Nephron progenitor cell (in vitro differentiated cells): ENCODE measurements around the gene MON2.
A peak's percentile ranks its signal among the peaks of the same experiment; 100 is the strongest.

Experiments
- DNase-seq: peaks from one replicate; pipeline ENCODE4 v3.0.0; 2021
- H3K27ac Mint-ChIP-seq: 2 replicates; pipeline ENCODE4 v1.8.0; 2021; ENCODE audit warnings: mild to moderate bottlenecking, moderate library complexity, mixed read lengths
- H3K27me3 Mint-ChIP-seq: 2 replicates; pipeline ENCODE4 v1.8.0; 2021; ENCODE audit warnings: mild to moderate bottlenecking, low read depth, mixed read lengths; ENCODE audit not compliant: poor library complexity
- H3K36me3 Mint-ChIP-seq: 2 replicates; pipeline ENCODE4 v1.8.0; 2021; ENCODE audit warnings: low read depth, mixed read lengths
- H3K4me1 Mint-ChIP-seq: 2 replicates; pipeline ENCODE4 v1.8.0; 2021; ENCODE audit warnings: mixed read lengths
- H3K4me3 Mint-ChIP-seq: 2 replicates; pipeline ENCODE4 v1.8.0; 2021; ENCODE audit warnings: mild to moderate bottlenecking, moderate library complexity, mixed read lengths
- H3K9me3 Mint-ChIP-seq: 2 replicates; pipeline ENCODE4 v1.8.0; 2021; ENCODE audit warnings: mild to moderate bottlenecking, moderate library complexity, mixed read lengths
- CTCF ChIP-seq: fragments of 200-600 bp; sonication (generic); IDR thresholded peaks from 2 replicates; pipeline ENCODE4 v1.5.0; 2021; ENCODE audit warnings: antibody characterized with exemption

Gene MON2, protein sequence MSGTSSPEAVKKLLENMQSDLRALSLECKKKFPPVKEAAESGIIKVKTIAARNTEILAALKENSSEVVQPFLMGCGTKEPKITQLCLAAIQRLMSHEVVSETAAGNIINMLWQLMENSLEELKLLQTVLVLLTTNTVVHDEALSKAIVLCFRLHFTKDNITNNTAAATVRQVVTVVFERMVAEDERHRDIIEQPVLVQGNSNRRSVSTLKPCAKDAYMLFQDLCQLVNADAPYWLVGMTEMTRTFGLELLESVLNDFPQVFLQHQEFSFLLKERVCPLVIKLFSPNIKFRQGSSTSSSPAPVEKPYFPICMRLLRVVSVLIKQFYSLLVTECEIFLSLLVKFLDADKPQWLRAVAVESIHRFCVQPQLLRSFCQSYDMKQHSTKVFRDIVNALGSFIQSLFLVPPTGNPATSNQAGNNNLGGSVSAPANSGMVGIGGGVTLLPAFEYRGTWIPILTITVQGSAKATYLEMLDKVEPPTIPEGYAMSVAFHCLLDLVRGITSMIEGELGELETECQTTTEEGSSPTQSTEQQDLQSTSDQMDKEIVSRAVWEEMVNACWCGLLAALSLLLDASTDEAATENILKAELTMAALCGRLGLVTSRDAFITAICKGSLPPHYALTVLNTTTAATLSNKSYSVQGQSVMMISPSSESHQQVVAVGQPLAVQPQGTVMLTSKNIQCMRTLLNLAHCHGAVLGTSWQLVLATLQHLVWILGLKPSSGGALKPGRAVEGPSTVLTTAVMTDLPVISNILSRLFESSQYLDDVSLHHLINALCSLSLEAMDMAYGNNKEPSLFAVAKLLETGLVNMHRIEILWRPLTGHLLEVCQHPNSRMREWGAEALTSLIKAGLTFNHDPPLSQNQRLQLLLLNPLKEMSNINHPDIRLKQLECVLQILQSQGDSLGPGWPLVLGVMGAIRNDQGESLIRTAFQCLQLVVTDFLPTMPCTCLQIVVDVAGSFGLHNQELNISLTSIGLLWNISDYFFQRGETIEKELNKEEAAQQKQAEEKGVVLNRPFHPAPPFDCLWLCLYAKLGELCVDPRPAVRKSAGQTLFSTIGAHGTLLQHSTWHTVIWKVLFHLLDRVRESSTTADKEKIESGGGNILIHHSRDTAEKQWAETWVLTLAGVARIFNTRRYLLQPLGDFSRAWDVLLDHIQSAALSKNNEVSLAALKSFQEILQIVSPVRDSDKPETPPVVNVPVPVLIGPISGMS (N-terminal part only)

DNA sequence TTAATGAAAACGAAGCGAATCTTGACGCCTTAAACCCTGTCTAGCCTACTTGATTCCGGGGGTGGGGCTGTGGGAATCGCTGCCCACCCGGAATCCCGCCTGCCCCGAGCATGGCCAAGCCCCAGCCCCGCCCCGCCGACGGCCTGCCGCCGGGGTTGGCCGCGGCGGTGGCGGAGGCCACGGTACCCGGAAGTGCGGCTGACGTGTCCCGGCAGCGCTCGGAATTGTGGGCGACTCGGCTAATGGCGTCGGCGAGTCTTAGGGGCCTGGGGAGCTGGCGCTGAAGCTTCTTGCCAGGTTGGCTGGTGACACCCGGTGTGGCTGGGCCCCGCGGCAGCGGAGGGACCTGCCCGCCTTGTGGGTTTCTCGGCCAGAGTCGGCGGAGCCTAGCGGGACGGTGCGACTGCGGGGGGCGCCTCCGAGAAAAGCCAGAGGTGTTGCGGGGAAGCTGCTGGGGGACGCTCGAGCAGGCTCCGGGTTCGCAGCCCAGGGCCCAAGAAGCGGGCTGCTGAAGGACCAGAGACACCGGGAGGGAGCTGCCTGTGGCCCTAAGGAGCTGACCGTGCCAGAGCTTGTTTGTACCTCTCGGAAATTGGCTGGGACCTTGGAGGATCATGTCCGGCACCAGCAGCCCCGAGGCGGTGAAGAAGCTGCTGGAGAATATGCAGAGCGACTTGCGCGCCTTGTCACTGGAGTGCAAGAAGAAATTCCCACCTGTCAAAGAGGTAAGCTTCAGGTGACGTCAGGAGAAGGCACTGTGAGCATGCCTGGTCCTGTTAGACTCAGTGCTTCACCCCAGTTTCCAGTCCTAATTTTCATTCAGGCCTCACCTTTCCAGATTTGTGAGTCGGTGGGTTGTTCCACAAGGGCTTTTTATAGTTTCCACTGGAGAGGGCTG lies at the start of gene MON2:
TSS of gene MON2 (plus strand) at position 233 of the 898 bp plus-strand sequence. CDS start at position 615, 382 bp downstream.
- peak within 1 kb of the TSS; percentile 97 for H3K27ac Mint-ChIP-seq
- H3K27me3 Mint-ChIP-seq, result no peaks in the 10 kb centered on the region
- H3K4me3 Mint-ChIP-seq, result peak within 1 kb of the TSS; percentile 93
- no peak for TF ChIP-seq CTCF
- peaks cover 23% of the 10 kb centered on the region for H3K4me1 Mint-ChIP-seq
- H3K9me3 Mint-ChIP-seq, result peaks cover 28% of the 10 kb centered on the region
- DNase-seq, result peak; percentile 90
- no peaks in the 10 kb centered on the region for H3K36me3 Mint-ChIP-seq

DNA sequence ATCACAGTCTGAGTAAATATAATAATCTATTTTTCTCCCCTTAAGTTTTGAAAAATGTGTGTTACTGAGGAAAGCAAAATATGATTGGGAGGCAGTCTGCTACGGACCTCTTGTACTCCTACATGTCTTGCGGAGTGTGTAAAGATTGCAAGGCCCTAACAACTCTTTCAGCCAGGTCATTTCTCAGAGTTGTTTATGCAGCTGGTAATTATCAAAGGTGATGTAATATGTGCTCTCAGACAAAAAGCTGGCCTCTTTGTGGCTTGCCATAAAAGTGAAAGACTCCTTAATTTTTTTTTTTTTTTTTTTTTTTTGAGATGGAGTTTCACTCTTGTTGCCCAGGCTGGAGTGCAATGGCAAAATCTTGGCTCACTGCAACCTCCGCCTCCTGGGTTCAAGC lies 40.5 kb upstream of the MON2 start:
- DNase-seq, result no peak
- Mint-ChIP-seq H3K27ac (no peak overlapping the region), H3K4me3 (no peak overlapping the region), H3K4me1 (no peaks in the 10 kb centered on the region), H3K9me3 (peaks cover 61% of the 10 kb centered on the region), H3K36me3 (peaks cover 11% of the 10 kb centered on the region), H3K27me3 (peaks cover 9% of the 10 kb centered on the region)
- TF ChIP-seq CTCF, result no peak

GRCh38 chr12:62429457-62429856 lies 37.2 kb upstream of the MON2 start:
- Mint-ChIP-seq H3K27me3 (peaks cover 39% of the 10 kb centered on the region), H3K27ac (no peak overlapping the region), H3K36me3 (peaks cover 11% of the 10 kb centered on the region), H3K4me3 (no peak overlapping the region), H3K4me1 (peaks cover 2% of the 10 kb centered on the region), H3K9me3 (peaks cover 39% of the 10 kb centered on the region)
- no peak for DNase-seq
- no peak for TF ChIP-seq CTCF

GRCh38 chr12:62434494-62435302 lies 31.9 kb upstream of the MON2 start:
- no peak for DNase-seq
- H3K27me3 Mint-ChIP-seq, result peaks cover 59% of the 10 kb centered on the region
- H3K9me3 Mint-ChIP-seq, result peaks cover 11% of the 10 kb centered on the region

More at GRCh38 chr12:62434494-62435302, 31.9 kb upstream of the MON2 start:
- Mint-ChIP-seq H3K36me3 (no peaks in the 10 kb centered on the region), H3K4me1 (peaks cover 14% of the 10 kb centered on the region), H3K27ac (no peak overlapping the region), H3K4me3 (peak overlapping the region; percentile 86)
- no peak for TF ChIP-seq CTCF
